NCI-H2029 treated with DMSO at 0.1 percent for 48 hours (cell line): ENCODE measurements around the gene AGAP2.

ENCODE experiments used
- DNase-seq: peaks from one replicate; lab custom pipeline; 2025; lab: John Stamatoyannopoulos, UW

AGAP2 gene

GRCh38 chr12:57753756-57754337, 15.3 kb upstream of the AGAP2 start:
- DNase-seq = no peak

GRCh38 chr12:57752668-57753000, 14.1 kb upstream of the AGAP2 start:
- no peak for DNase-seq

GRCh38 chr12:57751788-57752667, 13.5 kb upstream of the AGAP2 start, which contains the start of gene CDK4:
CDK4 (minus strand) TSS chr12:57752310; CDS start chr12:57751717, 593 bp downstream.
- peak; percentile 96 for DNase-seq

- DNase-seq = no peak
Measured at GRCh38 chr12:57751432-57751787, 12.9 kb upstream of the AGAP2 start.

- DNase-seq = no peak
Measured at GRCh38 chr12:57750561-57751431, 12.3 kb upstream of the AGAP2 start.

GRCh38 chr12:57749061-57749460, 10.5 kb upstream of the AGAP2 start:
- no peak for DNase-seq

GRCh38 chr12:57746025-57746424, 7.5 kb upstream of the AGAP2 start:
- no peak for DNase-seq

GRCh38 chr12:57745485-57745881, 6.9 kb upstream of the AGAP2 start:
- no peak for DNase-seq

- peak; percentile 97 for DNase-seq
Measured at GRCh38 chr12:57744777-57745484, 6.4 kb upstream of the AGAP2 start, which contains the start of gene TSPAN31. TSPAN31 (plus strand) TSS chr12:57745039; CDS start chr12:57745155, 116 bp downstream.

GRCh38 chr12:57744194-57744776, 5.7 kb upstream of the AGAP2 start:
- DNase-seq = no peak

GRCh38 chr12:57743769-57744168, 5.2 kb upstream of the AGAP2 start:
- DNase-seq = no peak

- DNase-seq = no peak
Measured at GRCh38 chr12:57741844-57742738, 3.5 kb upstream of the AGAP2 start.

GRCh38 chr12:57741413-57741789, 2.9 kb upstream of the AGAP2 start:
- DNase-seq = no peak

GRCh38 chr12:57740656-57741412, 2.3 kb upstream of the AGAP2 start:
- DNase-seq = no peak

GRCh38 chr12:57739914-57740538, 1.5 kb upstream of the AGAP2 start:
- no peak for DNase-seq

GRCh38 chr12:57739387-57739786, 845 bp upstream of the AGAP2 start:
- DNase-seq = no peak

- no peak for DNase-seq
Measured at GRCh38 chr12:57737467-57738460, 778 bp downstream of the AGAP2 start.
